ENCODE data around the gene DEDD2.
"Not testable (repeated sequence)": the region's sequence is repeated elsewhere in the genome, so short reads cannot be mapped to it uniquely, and the experiment has no call there.

Gene DEDD2, protein sequence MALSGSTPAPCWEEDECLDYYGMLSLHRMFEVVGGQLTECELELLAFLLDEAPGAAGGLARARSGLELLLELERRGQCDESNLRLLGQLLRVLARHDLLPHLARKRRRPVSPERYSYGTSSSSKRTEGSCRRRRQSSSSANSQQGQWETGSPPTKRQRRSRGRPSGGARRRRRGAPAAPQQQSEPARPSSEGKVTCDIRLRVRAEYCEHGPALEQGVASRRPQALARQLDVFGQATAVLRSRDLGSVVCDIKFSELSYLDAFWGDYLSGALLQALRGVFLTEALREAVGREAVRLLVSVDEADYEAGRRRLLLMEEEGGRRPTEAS

DNA sequence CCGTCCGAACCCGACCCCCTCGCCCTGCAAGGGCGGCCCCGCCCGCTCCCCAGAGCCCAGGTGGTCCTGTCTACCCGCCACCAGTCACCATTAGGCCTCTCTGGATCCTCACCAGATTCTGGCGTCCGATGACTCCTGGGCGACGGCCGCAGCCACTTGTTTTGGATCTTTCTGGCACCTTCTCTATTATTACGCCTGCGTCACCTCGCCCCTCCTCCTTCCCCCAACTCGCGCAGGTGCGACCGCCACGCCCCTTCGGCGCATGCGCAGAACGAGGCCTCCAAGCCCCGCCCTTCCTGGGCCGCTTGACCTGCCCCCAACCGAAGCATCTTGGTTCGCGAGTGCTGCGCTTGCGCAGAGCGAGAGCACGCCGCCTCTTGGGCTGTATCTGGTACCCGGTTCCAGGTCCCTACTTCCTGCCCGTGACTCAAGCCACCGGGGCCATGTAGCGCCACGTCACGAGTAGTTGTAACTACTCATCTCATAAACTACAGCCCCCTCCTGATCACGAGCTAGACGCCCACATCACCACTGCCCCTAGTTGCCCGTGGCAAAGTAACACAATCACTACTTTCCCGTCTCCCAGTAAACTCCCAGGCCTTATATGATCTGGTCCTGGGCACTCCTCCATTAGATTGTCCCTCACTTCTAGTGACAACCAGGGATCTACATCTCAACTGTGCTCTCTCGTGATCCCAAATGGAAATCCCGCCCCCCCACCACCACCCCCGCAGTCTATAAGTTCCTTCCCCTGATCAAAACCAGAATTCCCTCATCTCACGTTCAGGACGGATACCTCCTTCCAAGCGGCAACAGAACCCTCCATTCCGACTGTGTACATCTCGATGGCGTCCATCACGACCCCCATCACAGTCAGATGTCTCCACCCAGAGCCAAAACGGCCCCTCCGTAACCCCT lies at the start of gene DEDD2:
Gene DEDD2, minus strand, starts transcription at position 158 of the 918 bp plus-strand sequence. CDS start 670 bp downstream, outside the sequence.
- H3K4me3 ChIP-seq (ENCODE audit: low read depth, low read length), result peak within 1 kb of the TSS; percentile 95
- DNase-seq (ENCODE audit: low read depth), result peak; percentile 96
- TF ChIP-seq, protein P1, sequence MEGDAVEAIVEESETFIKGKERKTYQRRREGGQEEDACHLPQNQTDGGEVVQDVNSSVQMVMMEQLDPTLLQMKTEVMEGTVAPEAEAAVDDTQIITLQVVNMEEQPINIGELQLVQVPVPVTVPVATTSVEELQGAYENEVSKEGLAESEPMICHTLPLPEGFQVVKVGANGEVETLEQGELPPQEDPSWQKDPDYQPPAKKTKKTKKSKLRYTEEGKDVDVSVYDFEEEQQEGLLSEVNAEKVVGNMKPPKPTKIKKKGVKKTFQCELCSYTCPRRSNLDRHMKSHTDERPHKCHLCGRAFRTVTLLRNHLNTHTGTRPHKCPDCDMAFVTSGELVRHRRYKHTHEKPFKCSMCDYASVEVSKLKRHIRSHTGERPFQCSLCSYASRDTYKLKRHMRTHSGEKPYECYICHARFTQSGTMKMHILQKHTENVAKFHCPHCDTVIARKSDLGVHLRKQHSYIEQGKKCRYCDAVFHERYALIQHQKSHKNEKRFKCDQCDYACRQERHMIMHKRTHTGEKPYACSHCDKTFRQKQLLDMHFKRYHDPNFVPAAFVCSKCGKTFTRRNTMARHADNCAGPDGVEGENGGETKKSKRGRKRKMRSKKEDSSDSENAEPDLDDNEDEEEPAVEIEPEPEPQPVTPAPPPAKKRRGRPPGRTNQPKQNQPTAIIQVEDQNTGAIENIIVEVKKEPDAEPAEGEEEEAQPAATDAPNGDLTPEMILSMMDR (conservative IDR thresholded peaks at IDR 0.05; ENCODE audit: low read depth, low read length), result no peak

DNA sequence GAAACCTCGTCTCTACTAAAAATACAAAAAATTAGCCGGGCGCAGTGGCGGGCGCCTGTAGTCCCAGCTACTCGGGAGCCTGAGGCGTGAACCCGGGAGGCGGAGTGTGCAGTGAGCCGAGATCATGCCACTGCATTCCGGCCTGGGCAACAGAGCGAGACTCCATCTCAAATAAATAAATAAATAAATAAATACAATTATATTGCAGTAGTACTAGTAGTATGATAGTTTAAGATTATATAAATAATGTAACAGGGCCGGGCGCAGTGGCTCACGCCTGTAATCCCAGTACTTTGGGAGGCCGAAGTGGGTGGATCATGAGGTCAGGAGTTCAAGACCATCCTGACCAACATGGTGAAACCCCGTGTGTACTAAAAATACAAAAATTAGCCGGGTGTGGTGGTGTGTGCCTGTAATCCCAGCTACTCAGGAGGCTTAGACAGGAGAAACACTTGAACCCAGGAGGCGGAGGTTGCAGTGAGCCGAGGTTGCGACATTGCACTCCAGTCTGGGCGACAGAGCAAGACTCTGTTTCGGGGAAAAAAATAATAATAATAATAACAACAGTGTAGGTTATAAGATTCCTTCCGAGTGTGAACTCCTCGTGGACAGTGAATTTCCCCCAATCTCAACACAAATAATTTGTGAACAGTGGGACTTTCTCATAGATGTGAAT lies 49.6 kb upstream of the DEDD2 start:
- not testable (repeated sequence) for H3K4me3 ChIP-seq (ENCODE audit: low read depth, low read length); DNase-seq (ENCODE audit: low read depth)

- not testable (repeated sequence) for DNase-seq (ENCODE audit: low read depth); H3K4me3 ChIP-seq (ENCODE audit: low read depth, low read length)
These were observed 48.6 kb upstream of the DEDD2 start for GRCh38 chr19:42266105-42266504.

DNA sequence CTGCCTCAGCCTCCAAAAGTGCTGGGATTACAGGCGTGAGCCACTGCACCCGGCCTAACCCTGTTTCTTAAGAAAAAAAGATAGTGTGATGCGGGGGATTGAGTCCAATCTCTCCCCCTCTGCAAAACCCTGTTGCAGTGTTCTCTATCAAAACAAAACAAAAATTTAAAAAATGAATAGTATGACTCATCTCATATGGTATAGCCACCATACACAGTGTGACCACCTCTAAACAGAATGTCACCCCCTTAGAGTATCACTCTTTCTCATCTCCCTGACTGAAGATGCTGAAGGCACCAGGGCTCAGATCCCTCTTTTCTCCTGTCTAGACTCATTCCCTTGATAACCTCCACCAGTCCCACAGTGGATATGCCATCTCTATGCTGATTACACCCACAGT lies 44.3 kb upstream of the DEDD2 start:
- TF ChIP-seq, protein P1 (conservative IDR thresholded peaks at IDR 0.05; ENCODE audit: low read depth, low read length), result no peak

DNA sequence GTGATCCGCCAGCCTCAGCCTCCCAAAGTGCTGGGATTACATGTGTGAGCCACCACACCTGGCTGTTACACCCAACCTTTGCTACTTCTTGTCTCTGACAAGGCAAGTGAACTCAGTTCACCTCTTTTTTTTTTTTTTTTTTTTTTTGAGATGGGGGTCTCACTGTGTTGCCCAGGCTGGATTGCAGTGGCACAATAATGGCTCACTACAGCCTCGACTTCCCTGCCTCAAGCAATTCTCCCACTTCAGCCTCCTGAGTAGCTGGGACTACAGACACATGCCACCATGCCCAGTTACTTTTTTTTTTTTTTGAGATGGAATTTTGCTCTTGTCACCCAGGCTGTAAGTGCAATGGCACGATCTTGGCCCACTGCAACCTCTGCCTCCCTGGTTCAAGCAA lies 40.4 kb upstream of the DEDD2 start:
- not testable (repeated sequence) for H3K4me3 ChIP-seq (ENCODE audit: low read depth, low read length); DNase-seq (ENCODE audit: low read depth)

More for the DNA sequence above, 44.3 kb upstream of the DEDD2 start:
- no peak for DNase-seq (ENCODE audit: low read depth)
- H3K4me3 ChIP-seq (ENCODE audit: low read depth, low read length), result no peak overlapping the region

DNA sequence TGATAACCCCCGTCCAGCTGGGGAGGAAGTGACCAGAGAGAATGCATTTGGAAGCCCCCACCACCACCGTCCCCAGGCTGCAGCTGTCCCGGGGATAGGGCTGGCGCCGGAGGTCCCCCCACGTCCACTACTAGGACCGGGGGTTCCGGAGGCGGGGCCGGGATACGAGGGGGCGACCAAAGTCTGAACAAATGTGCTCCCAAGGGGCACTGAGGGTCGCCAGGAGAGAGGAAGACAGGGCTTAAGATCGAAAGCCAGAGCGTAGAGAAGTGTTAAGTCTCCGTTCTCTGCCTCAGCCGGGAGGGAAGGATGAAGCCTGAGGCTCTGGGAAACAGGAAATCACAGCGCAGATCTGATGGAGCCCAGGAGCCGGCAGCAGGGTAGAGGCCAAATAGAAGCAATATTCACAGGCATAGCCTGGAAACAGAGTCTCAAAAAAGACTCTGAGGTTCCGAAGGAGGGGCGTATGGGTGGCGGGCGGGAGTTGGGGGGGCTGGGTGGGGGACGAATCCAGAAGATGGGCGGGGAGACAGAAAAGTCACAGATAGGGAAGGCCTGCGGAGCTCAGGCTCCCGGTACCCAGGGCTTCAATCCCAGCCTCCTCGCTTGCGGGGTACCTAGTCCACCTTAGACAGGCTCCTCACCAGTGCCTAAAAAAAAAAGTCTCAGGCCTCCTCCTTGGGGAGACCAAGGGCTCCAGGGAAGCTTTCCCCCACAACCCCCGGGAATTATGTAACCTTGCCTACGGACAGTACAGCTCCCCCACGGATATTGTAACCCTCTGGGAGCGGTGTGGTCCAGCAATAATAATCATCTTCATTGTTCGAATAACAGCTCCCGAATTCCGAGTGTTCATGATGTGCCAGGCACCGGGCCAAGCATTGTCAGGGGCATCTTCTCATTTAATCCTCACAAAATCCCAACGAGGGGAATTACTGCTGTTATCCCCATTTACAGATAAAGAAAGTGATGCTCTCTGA lies 38.6 kb upstream of the DEDD2 start:
- TF ChIP-seq, protein P1 (conservative IDR thresholded peaks at IDR 0.05; ENCODE audit: low read depth, low read length), result no peak
- peak overlapping the region; percentile 94 for H3K4me3 ChIP-seq (ENCODE audit: low read depth, low read length)
- DNase-seq (ENCODE audit: low read depth), result peak; percentile 73

DNA sequence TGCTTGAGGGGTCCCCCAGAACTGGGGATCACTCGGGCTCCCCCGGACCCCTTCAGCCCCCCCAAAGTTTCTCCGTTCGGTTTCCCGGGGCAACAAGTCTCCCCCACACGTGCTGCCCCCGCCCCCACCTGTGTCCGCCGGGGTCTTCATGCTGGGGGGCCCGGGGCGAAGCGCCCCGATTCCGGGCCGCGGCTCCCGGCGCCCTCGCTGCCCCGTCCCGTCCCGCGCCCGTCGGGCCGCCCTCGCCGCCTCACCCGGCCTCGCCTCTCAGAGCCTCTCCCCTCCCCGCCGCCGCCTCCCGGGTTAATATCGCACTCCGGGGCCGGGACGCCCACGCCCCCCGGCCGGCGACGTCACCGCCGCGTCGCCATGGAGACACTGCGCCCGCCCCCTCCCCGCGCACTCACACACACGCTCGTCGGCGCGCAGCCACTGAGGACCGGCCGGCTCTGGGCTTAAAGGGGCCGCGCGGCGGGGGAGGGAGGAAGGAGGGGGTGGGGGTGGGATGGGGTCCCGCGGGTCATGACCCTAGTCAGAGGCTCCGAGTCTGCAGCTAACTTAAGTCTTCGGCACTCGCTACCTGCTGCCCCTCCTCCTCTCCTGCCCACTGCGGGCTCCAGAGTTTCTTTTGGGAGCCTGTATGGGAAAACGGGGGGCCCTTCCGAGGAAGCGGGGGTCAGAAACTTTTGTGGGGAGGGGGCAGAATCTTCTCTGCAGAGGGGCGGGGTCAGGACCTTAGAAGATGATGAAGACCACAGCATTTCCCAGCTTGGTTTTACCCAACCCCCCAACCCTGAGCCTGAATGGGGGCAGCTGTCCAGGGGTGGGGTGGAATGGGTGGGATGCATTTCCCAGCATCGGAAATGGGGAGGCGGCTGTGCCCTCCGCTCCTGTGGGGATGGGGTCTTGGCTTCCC lies 37.6 kb upstream of the DEDD2 start, which contains the start of gene ERF:
Gene ERF, minus strand, starts transcription at position 279 of the 916 bp plus-strand sequence. Its CDS starts 129 bp downstream, at position 150.
- DNase-seq (ENCODE audit: low read depth), result peak; percentile 93
- H3K4me3 ChIP-seq (ENCODE audit: low read depth, low read length), result peak within 1 kb of the TSS; percentile 94
- TF ChIP-seq, protein P1 (conservative IDR thresholded peaks at IDR 0.05; ENCODE audit: low read depth, low read length), result no peak

Data from choroid plexus epithelial cell (primary cell).